K562 (cell line): ENCODE data around the gene STX2. TPM values are rescaled to one million over a fixed set of nuclear protein-coding genes. Genes with fewer than 3 reads are reported as not detected.
A peak's percentile ranks its signal among the peaks of the same experiment; 100 is the strongest.
"Not testable (repeated sequence)": the region's sequence is repeated elsewhere in the genome, so short reads cannot be mapped to it uniquely, and the experiment has no call there.

Experiments
- ATAC-seq: fragments of 200-7000 bp; cut with Tn5 transposase; 3 replicates; pipeline ENCODE4 v1.9.1; 2020; ENCODE audit warnings: moderate library complexity
- BruUV-seq: library from RNA; stranded (reverse); fragments of 400-500 nt; replicated peaks from 2 replicates; lab custom pipeline; 2021; lab: Mats Ljungman, UMichigan
- CTCF ChIA-PET: fragments of 300-600 bp; formaldehyde crosslinking; extraction: SDS; loops from one replicate; lab custom pipeline; 2021; ENCODE audit warnings: low intra/inter-chr PET ratio; lab: Yijun Ruan, JAX
- POLR2A ChIA-PET: fragments of 300-600, 350-650 bp; sonication (Branson Sonifier 250); formaldehyde crosslinking; extraction: SDS; loops from one replicate; lab custom pipeline; 2021; ENCODE audit warnings: antibody characterized with exemption, inconsistent platforms; lab: Yijun Ruan, JAX
- DNase-seq, 4 experiments: peaks; one replicate each; pipeline versions ENCODE4 v3.0.0 to v3.0.0-alpha.2; 2011 to 2018; ENCODE audit warnings: low spot score in 3 of 4, mixed read lengths in 3 of 4; ENCODE audit errors: extremely low read depth in 1 of 4
- FAIRE-seq: peaks from 2 replicates; lab custom pipeline; 2011; peaks lifted over from hg19 to GRCh38; lab: Jason Lieb, UNC
- H2AFZ ChIP-seq: 2 replicates; pipeline ENCODE4 v1.6.0; 2011; ENCODE audit warnings: low read depth, low read length, control low read depth, inconsistent platforms
- H3K27ac ChIP-seq: fragments of 200-600 bp; 3 replicates; pipeline ENCODE4 v1.8.0; 2011; ENCODE audit warnings: low read depth, mild to moderate bottlenecking, control low read depth, inconsistent platforms, low read length, moderate library complexity, mixed read lengths; ENCODE audit errors: extremely low read depth
- H3K27me3 ChIP-seq, 2 experiments: fragments of 300-600 bp in 1 of 2; 2 replicates in 1 of 2; 3 replicates in 1 of 2; pipeline versions ENCODE4 v1.6.0 to v1.8.0; 2011; ENCODE audit warnings: inconsistent platforms in 2 of 2, low read length in 2 of 2, mild to moderate bottlenecking in 1 of 2, mixed read lengths in 1 of 2, moderate library complexity in 1 of 2; ENCODE audit not compliant: control insufficient read depth in 2 of 2, insufficient read depth in 2 of 2
- H3K36me3 ChIP-seq: fragments of 300-600 bp; 3 replicates; pipeline ENCODE4 v1.8.0; 2011; ENCODE audit warnings: mild to moderate bottlenecking, low read length, inconsistent platforms; ENCODE audit not compliant: control insufficient read depth, insufficient read depth
- H3K4me1 ChIP-seq, 2 experiments: fragments of 200-600 bp in 1 of 2; replicated peaks in 1 of 2; 2 replicates in 1 of 2; 3 replicates in 1 of 2; pipeline versions ENCODE4 v1.5.1 to v1.8.0; 2011; ENCODE audit warnings: inconsistent platforms in 2 of 2, low read length in 2 of 2, mild to moderate bottlenecking in 1 of 2, mixed read lengths in 1 of 2, moderate library complexity in 1 of 2; ENCODE audit not compliant: control insufficient read depth in 2 of 2, insufficient read depth in 2 of 2
- H3K4me2 ChIP-seq: 2 replicates; pipeline ENCODE4 v1.6.1; 2011; ENCODE audit warnings: low read length, control low read depth, inconsistent platforms, mixed read lengths; ENCODE audit not compliant: insufficient read depth
- H3K4me3 ChIP-seq: fragments of 200-600 bp; sonication (generic), shearing (Covaris generic); 2 replicates; pipeline ENCODE4 v1.5.1; 2016; ENCODE audit warnings: control low read depth, inconsistent platforms
- H3K79me2 ChIP-seq: fragments of 200-600 bp; 3 replicates; pipeline ENCODE4 v1.8.0; 2011; ENCODE audit warnings: low read length, inconsistent platforms; ENCODE audit not compliant: control insufficient read depth, insufficient read depth
- H3K9ac ChIP-seq, 2 experiments: 2 replicates each; pipeline versions ENCODE4 v1.6.0 to v1.6.1; 2011; ENCODE audit warnings: low read depth in 2 of 2, low read length in 2 of 2, control low read depth in 1 of 2, inconsistent platforms in 1 of 2, mild to moderate bottlenecking in 1 of 2, mixed read lengths in 1 of 2; ENCODE audit not compliant: insufficient read depth in 1 of 2
- H3K9me1 ChIP-seq: one replicate; pipeline ENCODE4 v1.6.0; 2011; ENCODE audit warnings: inconsistent platforms, mild to moderate bottlenecking, low read length, moderate library complexity; ENCODE audit not compliant: control insufficient read depth, insufficient read depth
- H3K9me3 ChIP-seq: replicated peaks from 2 replicates; pipeline ENCODE4 v1.5.1; 2011; ENCODE audit warnings: low read depth, low read length, inconsistent platforms; ENCODE audit not compliant: control insufficient read depth, insufficient read depth
- H4K20me1 ChIP-seq: replicated peaks from 2 replicates; pipeline ENCODE4 v1.6.1; 2011; ENCODE audit warnings: low read length, inconsistent platforms, mixed read lengths; ENCODE audit not compliant: control insufficient read depth, insufficient read depth
- CHD2 ChIP-seq: IDR thresholded peaks from 2 replicates; pipeline ENCODE4 v1.6.1; 2011; ENCODE audit warnings: low read depth, low read length
- CREM ChIP-seq: IDR thresholded peaks from 2 replicates; pipeline ENCODE4 v1.6.1; 2014; ENCODE audit warnings: antibody characterized with exemption, low read depth
- HNRNPL ChIP-seq: fragments of 200-400 bp; formaldehyde crosslinking; IDR thresholded peaks from 2 replicates; pipeline ENCODE4 v1.6.1; 2017; ENCODE audit warnings: low read depth, mild to moderate bottlenecking, low read length
- POLR2G ChIP-seq: fragments of 200-400 bp; formaldehyde crosslinking; IDR thresholded peaks from 2 replicates; pipeline ENCODE4 v1.6.1; 2017; ENCODE audit warnings: low read depth, mild to moderate bottlenecking, antibody characterized with exemption, low read length, moderate library complexity
- WGBS: fragments of 100-300 bp; shearing (Covaris generic); methylation state at CpG from one replicate; pipeline ENCODE4 v1.1.6; 2016; ENCODE audit warnings: low coverage, mixed read lengths; ENCODE audit not compliant: insufficient coverage; ENCODE audit errors: missing lambda C conversion rate; 5-methylcytosine and 5-hydroxymethylcytosine counted together
- in situ Hi-C: fragments of 300-500 bp; cut with MboI; formaldehyde crosslinking; loops from 4 replicates; pipeline ENCODE4 v1.15.0; 2018; ENCODE audit warnings: inconsistent platforms, mixed read lengths
- intact Hi-C: fragments of 100-400 bp; cut with micrococcal nuclease; formaldehyde crosslinking; loops from 2 replicates; pipeline ENCODE4 v1.14.2; 2022
- polyA plus RNA-seq, 8 experiments: library from polyadenylated mRNA; depleted of rRNA in 4 of 8; stranded (reverse) in 5 of 8; unstranded in 3 of 8; fragments of >200 nt; fragmentation: Nextera tagmentation in 2 of 8; fragmentation: Illumina TruSeq in 1 of 8; extraction: Ambion mirVana in 2 of 8; extraction: Trizol in 1 of 8; gene quantifications; 2 replicates each; pipeline versions ENCODE4 v1.2.1 to v1.2.3, GENCODE V29; 2011 to 2014; ENCODE audit warnings: inconsistent platforms in 1 of 8, missing spikeins in 1 of 8
- total RNA-seq, 7 experiments: library from RNA; depleted of rRNA in 6 of 7; stranded (reverse); fragments of >200 nt in 6 of 7; fragmentation: Illumina TruSeq in 2 of 7; extraction: Trizol in 2 of 7; gene quantifications; 2 replicates each; pipeline versions ENCODE4 v1.2.1 to v1.2.3, GENCODE V29; 2011 to 2021; ENCODE audit warnings: low replicate concordance in 1 of 7

Gene STX2
- total and polyA plus RNA-seq, 9 of the 15 experiments (the other 6 are each of a cell fraction or from before 2014, with no cell fraction given): 22.2 to 54.6 (median 30.8) TPM

- H2AFZ ChIP-seq, FAIRE-seq, H4K20me1 ChIP-seq, H3K9me3 ChIP-seq, H3K79me2 ChIP-seq, H3K9me1 ChIP-seq, H3K27me3 ChIP-seq, H3K4me2 ChIP-seq, H3K4me3 ChIP-seq, DNase-seq, H3K27ac ChIP-seq, CTCF ChIA-PET, H3K36me3 ChIP-seq, in situ Hi-C loops, ATAC-seq, H3K4me1 ChIP-seq, BruUV-seq, intact Hi-C loops, H3K9ac ChIP-seq: not testable (repeated sequence)
- 87% methylated on average over 11 of the region's 13 CpGs for WGBS
- POLR2A ChIA-PET: interaction anchor here (0.6 kb wide), 1 partner anchor 14 kb away, joined by 4 read pairs; no protein-coding TSS in a partner anchor
- TF ChIP-seq POLR2G (peak; percentile 48), HNRNPL (0 out of 2 replicates have a peak, but pooled peaks have one; percentile 20)
Measured at GRCh38 chr12:130782245-130782644, 56.8 kb downstream of the STX2 start.

GRCh38 chr12:130780880-130781575 lies 58.0 kb downstream of the STX2 start:
- Histone ChIP-seq H3K4me2 (no peak overlapping the region), H3K9ac (no peak overlapping the region; a peak in 1 of 4 replicates), H3K36me3 (peaks cover 6% of the 10 kb centered on the region; the same call in 1 of the 3 replicates), H3K27me3 (peaks cover 12 to 20% of the 10 kb centered on the region in 2 experiments; a peak in 4 of 5 replicates), H3K4me3 (no peak overlapping the region), H3K9me3 (no peaks in the 10 kb centered on the region; the same call in 1 of the 2 replicates), H3K27ac (no peak overlapping the region), H3K4me1 (peaks cover 0 to 3% of the 10 kb centered on the region in 2 experiments; a peak in 2 of 5 replicates), H3K79me2 (no peaks in the 10 kb centered on the region), H3K9me1 (no peaks in the 10 kb centered on the region), H2AFZ (no peak overlapping the region), H4K20me1 (no peaks in the 10 kb centered on the region; the same call in 1 of the 2 replicates)
- DNase-seq (no peak), FAIRE-seq (no peak), ATAC-seq (no peak)
- intact Hi-C loops (no loop called here), in situ Hi-C loops (no loop called here)
- ChIA-PET POLR2A (interaction anchor here (0.5 to 0.6 kb wide), 3 partner anchors 35 to 930 kb away, joined by 3 read pairs; no protein-coding TSS in a partner anchor), CTCF (no interaction called here)
- TF ChIP-seq POLR2G (peak; percentile 29; the same call in 1 of the 2 replicates), CHD2 (no peak), CREM (no peak)
- 84% methylated on average over 25 of the region's 28 CpGs for WGBS
- no TSS peak for BruUV-seq
